Limb (tissue), 2 donors: ENCODE results near the gene NPIPB6.
A peak's percentile ranks its signal among the peaks of the same experiment; 100 is the strongest.
"Not testable (repeated sequence)": the region's sequence is repeated elsewhere in the genome, so short reads cannot be mapped to it uniquely, and the experiment has no call there.

ENCODE experiments used
- DNase-seq, 2 donors: peaks; one replicate each; pipeline ENCODE4 v3.0.0-alpha.2; 2016; ENCODE audit errors: extremely low spot score in 2 of 2

The NPIPB6 gene

GRCh38 chr16:28363408-28363807 lies at the start of gene NPIPB6:
TSS of gene NPIPB6 (minus strand) at chr16:28363508. CDS start at chr16:28362822, 686 bp downstream.
- DNase-seq, result not testable (repeated sequence)

GRCh38 chr16:28403220-28404072 lies 40.1 kb upstream of the NPIPB6 start, which contains the start of gene EIF3CL:
TSS of gene EIF3CL (minus strand) at chr16:28403841. CDS start at chr16:28403618, 223 bp downstream.
- DNase-seq, result not testable (repeated sequence)

GRCh38 chr16:28392054-28392453 lies 28.7 kb upstream of the NPIPB6 start:
- not testable (repeated sequence) for DNase-seq

- DNase-seq, result not testable (repeated sequence)
Measured at GRCh38 chr16:28382177-28382867, 19.0 kb upstream of the NPIPB6 start.

GRCh38 chr16:28377822-28378221 lies 14.5 kb upstream of the NPIPB6 start:
- not testable (repeated sequence) for DNase-seq

GRCh38 chr16:28377108-28377625 lies 13.9 kb upstream of the NPIPB6 start:
- not testable (repeated sequence) for DNase-seq

GRCh38 chr16:28375115-28375514 lies 11.8 kb upstream of the NPIPB6 start:
- DNase-seq, result not testable (repeated sequence)

GRCh38 chr16:28374281-28374680 lies 11.0 kb upstream of the NPIPB6 start:
- DNase-seq, result not testable (repeated sequence)

- DNase-seq, result peak in 1 of 2 donors; percentile 23
Measured at GRCh38 chr16:28367926-28368325, 4.6 kb upstream of the NPIPB6 start.

GRCh38 chr16:28364268-28365173 lies 1.2 kb upstream of the NPIPB6 start:
- not testable (repeated sequence) for DNase-seq

GRCh38 chr16:28362600-28362999 lies 708 bp downstream of the NPIPB6 start:
- DNase-seq, result not testable (repeated sequence)

GRCh38 chr16:28338230-28338629 lies 25.1 kb downstream of the NPIPB6 start:
- not testable (repeated sequence) for DNase-seq

- not testable (repeated sequence) for DNase-seq
Measured at GRCh38 chr16:28336940-28337710, 26.2 kb downstream of the NPIPB6 start.

- not testable (repeated sequence) for DNase-seq
Measured at GRCh38 chr16:28335678-28336077, 27.6 kb downstream of the NPIPB6 start.

- DNase-seq, result not testable (repeated sequence)
Measured at GRCh38 chr16:28332632-28333031, 30.7 kb downstream of the NPIPB6 start.

- not testable (repeated sequence) for DNase-seq
Measured at GRCh38 chr16:28330981-28331380, 32.3 kb downstream of the NPIPB6 start.

GRCh38 chr16:28330232-28330631 lies 33.1 kb downstream of the NPIPB6 start:
- peak in 1 of 2 donors; percentile 57 for DNase-seq

GRCh38 chr16:28326881-28327610 lies 36.3 kb downstream of the NPIPB6 start:
- peak in 1 of 2 donors; percentile 67 for DNase-seq

- no peak for DNase-seq
Measured at GRCh38 chr16:28324887-28325279, 38.4 kb downstream of the NPIPB6 start.
